MCF 10A (cell line): ENCODE results near the gene LRRC7. TPM values are rescaled to one million over a fixed set of nuclear protein-coding genes. Genes with fewer than 3 reads are reported as not detected.

Experiments
- BruUV-seq: library from RNA; stranded (reverse); fragments of 400-500 nt; replicated peaks from 2 replicates; lab custom pipeline; 2021; lab: Mats Ljungman, UMichigan
- CTCF ChIA-PET: fragments of 300-600 bp; sonication (Branson Sonifier 250); formaldehyde crosslinking; extraction: SDS; loops from one replicate; lab custom pipeline; 2021; ENCODE audit warnings: antibody characterized with exemption, inconsistent platforms; lab: Yijun Ruan, JAX
- POLR2A ChIA-PET: fragments of 300-600, 350-650 bp; sonication (Branson Sonifier 250); formaldehyde crosslinking; extraction: SDS; loops from one replicate; lab custom pipeline; 2020; ENCODE audit warnings: antibody characterized with exemption, inconsistent platforms; lab: Yijun Ruan, JAX
- DNase-seq: peaks from one replicate; pipeline ENCODE4 v3.0.0-alpha.2; 2018; ENCODE audit not compliant: unreplicated experiment
- H3K27ac Mint-ChIP-seq: one replicate; pipeline ENCODE4 v1.8.0; 2022; ENCODE audit warnings: mild to moderate bottlenecking, low read depth, mixed read lengths; ENCODE audit not compliant: unreplicated experiment
- H3K27me3 Mint-ChIP-seq: one replicate; pipeline ENCODE4 v1.8.0; 2022; ENCODE audit warnings: mixed read lengths; ENCODE audit not compliant: insufficient read depth, unreplicated experiment
- H3K36me3 Mint-ChIP-seq: one replicate; pipeline ENCODE4 v1.8.0; 2022; ENCODE audit warnings: mild to moderate bottlenecking, moderate library complexity, mixed read lengths; ENCODE audit not compliant: insufficient read depth, unreplicated experiment
- H3K4me1 Mint-ChIP-seq: one replicate; pipeline ENCODE4 v1.8.0; 2022; ENCODE audit warnings: mixed read lengths; ENCODE audit not compliant: insufficient read depth, unreplicated experiment
- H3K4me3 Mint-ChIP-seq: one replicate; pipeline ENCODE4 v1.8.0; 2022; ENCODE audit warnings: mild to moderate bottlenecking, moderate library complexity, mixed read lengths; ENCODE audit not compliant: unreplicated experiment
- H3K9me3 Mint-ChIP-seq: one replicate; pipeline ENCODE4 v1.8.0; 2022; ENCODE audit warnings: mixed read lengths; ENCODE audit not compliant: unreplicated experiment
- CTCF ChIP-seq: fragments of 200-600 bp; IDR thresholded peaks from one replicate; pipeline ENCODE4 v1.8.0; 2022; ENCODE audit warnings: antibody characterized with exemption, mild to moderate bottlenecking; ENCODE audit not compliant: unreplicated experiment
- intact Hi-C: fragments of 100-400 bp; cut with micrococcal nuclease; formaldehyde crosslinking; loops from 2 replicates; pipeline ENCODE4 v1.14.1; 2022
- total RNA-seq: library from RNA; stranded (reverse); gene quantifications from 2 replicates; pipeline ENCODE4 v1.2.3, GENCODE V29; 2022

Gene LRRC7
- total RNA-seq, 1 experiment from 2014 or later = not detected

DNA sequence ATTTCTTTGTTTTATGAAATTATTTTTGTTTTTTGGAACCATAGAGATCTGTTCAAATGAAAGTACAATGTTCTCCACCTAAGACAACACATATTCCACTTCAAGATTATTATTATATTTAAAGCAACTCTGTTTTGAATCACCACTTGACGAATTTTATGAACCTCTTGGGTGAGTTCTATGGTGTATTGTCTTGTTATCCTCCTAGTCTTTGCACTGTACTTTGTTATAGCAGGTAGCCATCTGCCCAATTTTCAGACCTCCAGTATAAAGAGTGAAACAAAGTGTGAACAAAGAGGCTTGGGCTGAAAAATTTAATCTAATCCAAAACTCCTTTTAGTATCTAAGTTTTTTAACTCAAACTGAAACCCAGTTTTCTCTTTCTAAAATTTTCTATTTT is 71.0 kb downstream of the LRRC7 start:
- no peak for TF ChIP-seq CTCF
- no peaks in the 10 kb centered on the region for H3K36me3 Mint-ChIP-seq
- DNase-seq = no peak
- ChIA-PET CTCF (no interaction called here), POLR2A (no interaction called here)
- no peaks in the 10 kb centered on the region for H3K4me1 Mint-ChIP-seq
- H3K27ac Mint-ChIP-seq = no peak overlapping the region
- peaks cover 51% of the 10 kb centered on the region for H3K27me3 Mint-ChIP-seq
- intact Hi-C loops = no loop called here
- no peaks in the 10 kb centered on the region for H3K9me3 Mint-ChIP-seq
- H3K4me3 Mint-ChIP-seq = no peak overlapping the region
- BruUV-seq = no TSS peak

DNA sequence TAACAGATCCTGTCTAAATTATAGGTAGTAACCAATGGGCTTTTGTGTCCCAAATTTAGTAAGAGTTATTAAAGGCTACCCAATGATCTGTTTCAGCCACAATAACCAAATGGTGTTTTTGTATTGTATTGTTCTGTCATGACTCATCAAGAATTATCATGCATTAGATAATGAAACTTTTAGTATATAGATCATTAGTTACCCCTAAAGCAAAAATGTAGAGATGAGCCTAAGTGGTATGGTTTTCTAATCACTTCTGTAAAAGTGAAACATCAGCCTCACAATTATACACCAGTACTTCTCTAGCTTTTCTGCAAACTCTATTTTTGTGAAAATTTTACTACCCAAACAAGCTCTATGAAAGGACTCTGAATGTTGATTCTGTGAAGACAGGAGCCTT is 71.4 kb downstream of the LRRC7 start:
- intact Hi-C loops = no loop called here
- Mint-ChIP-seq H3K9me3 (no peaks in the 10 kb centered on the region), H3K27ac (no peak overlapping the region), H3K36me3 (no peaks in the 10 kb centered on the region), H3K27me3 (peaks cover 51% of the 10 kb centered on the region), H3K4me3 (no peak overlapping the region), H3K4me1 (no peaks in the 10 kb centered on the region)
- CTCF ChIA-PET = interaction anchor here (0.7 kb wide), 1 partner anchor 936 kb away, joined by 3 read pairs; no protein-coding TSS in a partner anchor
- DNase-seq = no peak
- no TSS peak for BruUV-seq
- POLR2A ChIA-PET = no interaction called here
- no peak for TF ChIP-seq CTCF

DNA sequence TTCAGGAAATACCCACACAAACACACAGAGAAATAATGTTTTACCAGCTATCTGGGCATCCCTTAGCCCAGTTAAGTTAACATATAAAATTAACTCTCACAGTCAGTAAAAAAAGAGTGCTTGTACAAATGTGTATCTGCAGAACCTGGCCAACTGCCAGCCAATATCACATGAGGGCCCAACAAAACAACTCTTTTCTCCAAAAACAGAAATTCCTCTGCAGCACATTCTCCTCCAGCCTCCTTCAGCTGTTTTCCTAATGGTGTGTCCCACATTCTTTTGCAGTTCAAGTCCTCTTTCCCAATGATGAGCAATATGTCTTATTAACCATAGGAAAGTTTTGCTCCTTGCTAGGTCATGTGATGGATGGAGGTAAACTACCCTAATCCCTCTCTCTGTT is 75.5 kb downstream of the LRRC7 start:
- TF ChIP-seq CTCF = no peak
- ChIA-PET CTCF (no interaction called here), POLR2A (no interaction called here)
- H3K9me3 Mint-ChIP-seq = no peaks in the 10 kb centered on the region
- no peaks in the 10 kb centered on the region for H3K36me3 Mint-ChIP-seq
- H3K4me1 Mint-ChIP-seq = no peaks in the 10 kb centered on the region
- intact Hi-C loops = no loop called here
- peaks cover 33% of the 10 kb centered on the region for H3K27me3 Mint-ChIP-seq
- BruUV-seq = no TSS peak
- H3K27ac Mint-ChIP-seq = no peak overlapping the region
- DNase-seq = no peak
- H3K4me3 Mint-ChIP-seq = no peak overlapping the region

- Mint-ChIP-seq H3K9me3 (no peaks in the 10 kb centered on the region), H3K27ac (no peak overlapping the region), H3K27me3 (peaks cover 22% of the 10 kb centered on the region), H3K36me3 (no peaks in the 10 kb centered on the region), H3K4me1 (no peaks in the 10 kb centered on the region), H3K4me3 (no peak overlapping the region)
- CTCF ChIA-PET = no interaction called here
- POLR2A ChIA-PET = no interaction called here
- no TSS peak for BruUV-seq
- no peak for TF ChIP-seq CTCF
- intact Hi-C loops = no loop called here
- no peak for DNase-seq
These were observed 77.8 kb downstream of the LRRC7 start for GRCh38 chr1:69645477-69645876.
